Right lobe of liver (tissue), 4 donors: ENCODE data around the gene RERE.

ENCODE experiments used
- POLR2A ChIP-seq: fragments of 450-650 bp; IDR thresholded peaks from one replicate; pipeline ENCODE4 v1.6.1; 2017; ENCODE audit warnings: antibody characterized with exemption, mild to moderate bottlenecking
- TF ChIP-seq, protein P1 (sequence below), 4 donors: fragments of 200-600 bp in 3 of 4; fragments of 450-650 bp in 1 of 4; IDR thresholded peaks; one replicate each; pipeline versions ENCODE4 v1.5.1 to v1.8.0; 2016 to 2022; ENCODE audit warnings: antibody characterized with exemption in 4 of 4, mild to moderate bottlenecking in 2 of 4
- donor health status: DM: no; HTN: no; CAD: no.
- donor health status: DM: no; HTN: no; CAD: no.
- donor health status: DM: no; HTN: yes; CAD: no.

DNA sequence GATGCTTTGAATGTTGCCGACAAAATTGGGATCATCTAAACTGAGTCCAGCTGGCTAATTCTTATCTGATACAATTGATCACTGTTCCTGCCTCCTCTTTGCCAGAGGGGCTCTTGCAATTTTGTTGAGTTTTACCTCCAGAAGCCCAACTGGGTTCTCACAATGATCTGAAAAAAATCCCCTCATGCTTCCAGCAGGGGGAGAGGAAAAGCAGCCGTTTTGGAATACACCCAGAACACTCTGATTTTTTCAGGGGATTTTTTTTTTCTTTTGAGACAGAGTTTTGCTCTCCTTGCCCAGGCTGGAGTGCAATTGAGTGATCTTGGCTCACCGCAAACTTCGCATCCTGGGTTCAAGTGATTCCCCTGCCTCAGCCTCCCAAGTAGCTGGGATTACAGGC, 13.9 kb upstream of the RERE start:
- no peak for TF ChIP-seq POLR2A
- TF ChIP-seq, protein P1, sequence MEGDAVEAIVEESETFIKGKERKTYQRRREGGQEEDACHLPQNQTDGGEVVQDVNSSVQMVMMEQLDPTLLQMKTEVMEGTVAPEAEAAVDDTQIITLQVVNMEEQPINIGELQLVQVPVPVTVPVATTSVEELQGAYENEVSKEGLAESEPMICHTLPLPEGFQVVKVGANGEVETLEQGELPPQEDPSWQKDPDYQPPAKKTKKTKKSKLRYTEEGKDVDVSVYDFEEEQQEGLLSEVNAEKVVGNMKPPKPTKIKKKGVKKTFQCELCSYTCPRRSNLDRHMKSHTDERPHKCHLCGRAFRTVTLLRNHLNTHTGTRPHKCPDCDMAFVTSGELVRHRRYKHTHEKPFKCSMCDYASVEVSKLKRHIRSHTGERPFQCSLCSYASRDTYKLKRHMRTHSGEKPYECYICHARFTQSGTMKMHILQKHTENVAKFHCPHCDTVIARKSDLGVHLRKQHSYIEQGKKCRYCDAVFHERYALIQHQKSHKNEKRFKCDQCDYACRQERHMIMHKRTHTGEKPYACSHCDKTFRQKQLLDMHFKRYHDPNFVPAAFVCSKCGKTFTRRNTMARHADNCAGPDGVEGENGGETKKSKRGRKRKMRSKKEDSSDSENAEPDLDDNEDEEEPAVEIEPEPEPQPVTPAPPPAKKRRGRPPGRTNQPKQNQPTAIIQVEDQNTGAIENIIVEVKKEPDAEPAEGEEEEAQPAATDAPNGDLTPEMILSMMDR (IDR thresholded peaks at IDR 0.05), result peak in 1 of 4 donors; percentile 8
